GM18507 (cell line): ENCODE data around the gene TAGLN2.

Experiments
- DNase-seq: peaks from one replicate; pipeline ENCODE4 v3.0.0; 2011; ENCODE audit warnings: low read depth; ENCODE audit not compliant: insufficient read length; ENCODE audit errors: extremely low spot score
- FAIRE-seq: peaks from 2 replicates; lab custom pipeline; 2011; peaks lifted over from hg19 to GRCh38; lab: Jason Lieb, UNC

TAGLN2 gene

DNA sequence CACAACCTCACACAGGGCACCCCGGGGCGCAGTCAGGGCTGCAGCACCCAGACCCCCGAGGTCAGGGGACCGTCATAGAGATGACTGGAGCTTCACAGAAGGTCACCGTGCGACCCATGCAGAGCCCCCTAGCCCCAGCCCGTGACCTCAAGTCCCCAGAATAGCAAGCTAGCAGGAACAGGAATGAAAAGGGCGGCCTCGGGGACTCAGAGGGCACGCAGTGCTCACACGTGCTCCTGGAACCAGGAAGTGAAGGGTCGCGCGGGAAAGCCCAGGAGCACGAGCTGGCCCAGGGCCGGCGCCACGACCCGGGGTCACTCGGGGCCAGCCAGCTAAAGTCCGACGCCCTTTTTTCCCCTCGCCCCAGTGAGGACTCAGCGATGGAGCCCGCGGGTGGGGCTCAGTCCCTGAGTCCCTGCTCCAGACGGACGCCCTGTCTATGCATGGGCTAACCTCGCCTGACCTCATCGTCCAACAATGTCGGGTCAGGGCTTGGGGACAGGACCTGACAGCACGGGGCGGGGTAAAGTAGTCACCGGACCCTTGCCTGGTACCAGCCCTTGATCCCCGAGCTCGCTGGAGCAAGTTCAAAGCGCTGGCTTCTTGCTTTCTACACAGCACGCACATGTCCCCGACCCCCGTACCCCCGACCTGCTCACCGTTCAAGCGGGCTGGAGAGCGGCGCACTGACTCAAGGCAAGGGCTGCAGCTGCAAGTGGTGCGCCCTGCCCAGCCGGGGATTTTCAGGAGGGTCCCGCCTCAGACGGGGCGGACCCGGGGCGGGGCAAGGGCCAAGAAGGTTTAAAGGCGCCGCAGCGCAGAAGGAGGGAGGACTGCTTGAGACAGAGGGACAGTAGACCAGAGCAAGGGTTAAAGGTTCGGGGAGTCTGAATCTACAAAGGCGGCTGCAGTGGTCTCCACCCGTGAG, at the start of gene TAGLN2:
TAGLN2 (minus strand) TSS at position 717 of the 928 bp plus-strand sequence. CDS start 4,998 bp downstream, outside the sequence.
- FAIRE-seq (peak; percentile 91), DNase-seq (peak; percentile 89)

DNA sequence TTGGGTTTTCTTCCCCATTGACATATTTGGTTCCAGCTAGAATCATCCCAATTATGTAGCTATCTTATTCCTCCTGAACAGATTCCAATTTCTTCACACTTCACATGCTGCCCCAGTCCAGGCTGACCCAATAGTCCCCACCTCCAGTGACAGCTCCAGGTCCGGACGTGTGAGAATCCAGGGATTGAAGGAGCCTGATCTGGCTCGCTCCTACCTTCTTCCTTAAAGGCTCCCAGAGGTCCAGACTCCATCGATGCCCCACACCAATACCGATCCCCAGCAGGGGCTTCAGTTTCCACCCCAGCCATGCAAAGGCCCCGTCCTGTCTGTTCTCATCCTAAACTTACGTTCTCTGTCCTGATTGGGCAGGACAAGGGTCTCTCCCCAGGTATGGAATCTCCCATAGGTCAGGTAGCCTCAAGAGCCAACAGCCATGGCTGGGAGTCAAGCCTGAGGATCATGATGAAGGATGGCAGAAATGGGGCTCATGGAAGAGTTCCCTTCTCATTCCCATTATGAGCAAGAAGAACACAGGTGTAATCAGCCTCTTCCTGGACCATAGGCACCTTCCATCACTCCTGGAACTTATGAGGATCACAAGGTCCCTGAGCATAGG, 49.2 kb upstream of the TAGLN2 start:
- DNase-seq, result no peak
- no peak for FAIRE-seq

DNA sequence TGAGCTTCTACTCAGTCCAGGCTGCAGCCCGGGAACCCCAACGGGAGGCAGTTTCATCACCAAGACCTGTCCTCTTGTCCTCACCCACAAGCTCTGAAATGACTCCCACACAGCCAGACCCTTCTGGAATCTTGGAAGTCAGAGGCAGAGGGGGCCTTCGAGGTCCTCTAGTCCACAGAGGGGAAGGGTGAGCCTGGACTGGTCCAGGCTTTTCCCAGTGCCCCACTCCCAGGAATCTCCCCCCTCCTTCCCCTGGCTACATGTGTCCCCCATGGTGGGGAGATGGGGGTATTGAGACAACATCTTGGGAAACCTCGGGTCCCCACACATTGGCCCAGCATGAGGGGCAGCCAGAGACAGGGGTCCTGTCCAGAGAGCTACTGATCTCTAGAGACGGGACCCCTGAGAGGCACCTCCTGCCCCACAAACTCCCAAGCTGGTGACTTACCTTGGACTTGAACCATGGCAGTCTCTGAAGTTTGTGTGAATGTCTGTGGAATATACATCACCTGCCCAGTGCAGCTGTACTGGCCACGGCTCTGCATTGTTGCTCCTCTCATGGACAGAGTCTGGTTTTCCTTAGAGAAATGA, 48.1 kb upstream of the TAGLN2 start:
- DNase-seq (no peak), FAIRE-seq (no peak)

DNA sequence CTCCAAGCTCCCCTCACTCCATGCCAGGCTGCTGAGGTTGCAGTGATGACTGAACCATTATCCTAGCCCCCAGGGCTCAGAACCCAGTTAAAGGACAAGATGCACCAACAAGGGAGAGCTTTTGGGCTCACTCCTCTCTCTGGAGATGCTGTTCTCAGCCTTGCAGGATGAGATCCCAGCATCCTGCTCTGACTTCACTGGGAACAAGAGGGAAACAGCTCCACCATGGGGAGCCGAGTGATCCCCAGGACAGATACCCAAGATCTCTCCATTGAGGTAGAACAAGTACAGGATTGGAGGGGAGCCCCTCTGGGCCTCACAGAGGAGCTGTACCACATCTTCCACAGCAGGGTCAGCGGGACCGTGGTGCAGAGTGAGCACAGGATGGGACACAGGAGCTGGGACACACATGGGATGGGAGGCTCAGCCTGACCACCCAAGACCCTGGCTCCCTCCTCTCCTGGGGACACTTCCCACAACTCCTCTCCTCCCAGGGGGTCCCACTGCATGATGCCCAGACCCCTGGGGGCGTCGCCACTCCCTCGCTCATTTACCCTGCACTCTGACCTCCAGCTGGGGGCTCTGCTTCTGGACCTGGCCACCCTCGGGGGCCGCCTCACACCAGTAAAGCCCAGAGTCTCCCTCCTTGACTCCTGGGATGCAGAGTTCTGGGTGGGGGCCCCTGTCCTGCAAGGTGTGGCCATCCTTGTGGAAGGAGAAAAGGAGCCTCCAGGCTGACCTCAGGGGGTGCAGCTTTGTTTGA, 47.3 kb upstream of the TAGLN2 start:
- FAIRE-seq (no peak), DNase-seq (no peak)

DNA sequence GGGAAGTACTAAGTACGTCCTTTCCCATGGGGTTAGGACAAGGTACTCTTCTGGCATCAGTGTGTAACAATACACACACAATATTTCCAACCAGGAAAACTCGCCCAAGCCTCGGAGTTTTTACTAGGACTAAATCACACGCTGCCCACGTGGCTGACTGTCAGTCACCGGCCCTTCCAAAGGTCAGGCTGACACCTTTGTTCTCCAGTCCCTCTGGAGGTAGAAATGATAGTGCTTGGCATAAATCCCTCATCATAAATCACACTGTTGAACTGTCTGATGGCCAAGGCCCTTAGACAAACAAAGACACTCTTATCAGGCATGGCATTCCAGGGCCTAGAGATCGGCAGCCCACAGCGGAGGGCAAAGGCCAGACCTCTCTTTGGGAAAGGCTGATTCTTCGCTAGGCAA, 45.6 kb upstream of the TAGLN2 start:
- FAIRE-seq, result no peak

DNA sequence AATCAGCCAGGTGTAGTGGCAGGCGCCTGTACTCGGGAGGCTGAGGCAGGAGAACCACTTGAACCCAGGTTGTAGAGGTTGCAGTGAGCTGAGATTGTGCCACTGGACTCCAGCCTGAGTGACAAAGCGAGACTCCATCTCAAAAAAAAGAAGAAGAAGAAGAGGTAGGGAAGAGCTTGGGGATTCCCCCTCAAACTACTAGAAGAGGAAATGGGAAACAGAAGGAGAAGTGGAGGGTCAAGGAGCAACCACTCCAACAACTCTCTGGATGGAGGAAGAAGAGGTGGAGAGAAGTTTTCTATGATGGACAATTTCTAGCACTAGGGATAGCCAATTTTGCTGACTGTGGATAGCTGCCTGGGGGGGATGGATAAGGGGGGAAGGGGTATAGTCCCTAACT, 43.6 kb upstream of the TAGLN2 start:
- FAIRE-seq, result no peak
- DNase-seq, result no peak

More for the DNA sequence above, 45.6 kb upstream of the TAGLN2 start:
- DNase-seq, result no peak

DNA sequence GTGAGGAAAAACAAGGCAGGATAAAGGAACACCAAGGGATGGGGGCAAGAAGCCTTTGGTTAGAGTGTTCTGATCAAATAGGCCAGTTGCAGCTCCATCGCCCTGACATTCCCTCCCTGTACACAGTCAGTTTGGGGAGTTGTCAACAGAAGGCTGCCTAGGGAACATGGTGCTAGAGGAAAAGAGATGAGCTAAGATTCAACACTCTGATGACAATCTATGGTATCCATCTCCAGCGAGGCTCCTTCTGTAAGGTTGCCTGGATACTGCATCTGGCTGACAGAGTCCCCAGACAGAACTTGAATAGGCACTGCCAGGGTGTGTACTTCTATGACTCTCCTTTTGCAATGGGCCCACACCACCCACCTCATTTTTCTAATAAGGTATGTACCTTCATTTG, 40.0 kb upstream of the TAGLN2 start:
- FAIRE-seq (no peak), DNase-seq (no peak)

DNA sequence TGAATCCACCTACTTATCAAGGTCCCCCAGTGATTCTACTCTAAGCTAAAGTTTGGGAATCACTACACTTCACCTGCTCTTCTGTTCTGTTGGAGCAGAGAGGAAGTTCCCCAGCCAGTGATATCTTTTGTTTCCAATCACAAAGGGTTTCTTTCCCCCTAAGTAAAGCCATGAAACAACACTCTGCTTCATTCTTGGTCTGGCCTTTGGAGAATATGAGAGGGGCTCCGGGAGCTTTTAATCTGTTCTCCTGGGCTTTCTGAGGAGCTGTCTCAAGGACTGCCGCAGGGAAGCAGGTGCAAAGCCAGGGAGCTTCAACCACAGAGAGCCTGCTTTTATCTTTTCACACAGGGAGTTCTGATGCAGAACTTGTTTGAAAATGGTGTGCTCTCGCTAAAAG, 38.8 kb upstream of the TAGLN2 start:
- no peak for FAIRE-seq

DNA sequence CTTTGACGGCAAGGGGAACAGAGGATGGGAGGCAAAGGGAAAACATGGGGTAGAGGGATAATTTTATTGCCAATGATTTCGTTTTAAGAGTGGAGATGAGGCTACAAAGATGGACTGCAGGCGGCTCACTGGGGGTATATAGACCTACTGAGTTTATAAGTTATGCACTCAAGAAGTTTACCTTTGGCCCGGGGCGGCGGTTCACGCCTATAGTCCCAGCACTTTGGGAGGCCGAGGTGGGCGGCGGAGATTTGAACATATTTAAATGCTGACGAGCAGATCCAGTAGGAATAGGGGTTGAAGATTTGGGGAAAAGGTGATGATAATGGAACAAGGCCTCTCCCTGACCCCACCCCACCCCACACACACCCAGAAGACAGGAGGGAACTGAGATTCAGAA, 36.9 kb upstream of the TAGLN2 start:
- FAIRE-seq, result no peak
- DNase-seq, result no peak

More for the DNA sequence above, 38.8 kb upstream of the TAGLN2 start:
- DNase-seq, result no peak

DNA sequence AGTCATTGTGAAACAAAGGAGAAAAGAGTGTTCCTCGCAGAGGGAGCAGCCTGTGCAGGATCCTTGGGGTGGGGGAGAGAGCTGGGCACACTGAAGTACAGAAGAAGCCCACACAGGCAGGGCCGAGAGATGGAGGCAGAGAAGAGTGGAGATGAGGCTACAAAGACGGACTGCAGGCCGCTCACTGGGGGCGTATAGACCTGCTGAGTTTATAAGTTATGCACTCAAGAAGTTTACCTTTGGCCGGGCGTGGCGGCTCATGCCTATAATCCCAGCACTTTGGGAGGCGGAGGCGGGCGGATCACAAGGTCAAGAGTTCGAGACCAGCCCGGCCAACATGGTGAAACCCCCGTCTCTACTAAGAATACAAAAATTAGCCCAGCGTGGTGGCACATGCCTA, 36.3 kb upstream of the TAGLN2 start:
- DNase-seq (no peak), FAIRE-seq (no peak)

DNA sequence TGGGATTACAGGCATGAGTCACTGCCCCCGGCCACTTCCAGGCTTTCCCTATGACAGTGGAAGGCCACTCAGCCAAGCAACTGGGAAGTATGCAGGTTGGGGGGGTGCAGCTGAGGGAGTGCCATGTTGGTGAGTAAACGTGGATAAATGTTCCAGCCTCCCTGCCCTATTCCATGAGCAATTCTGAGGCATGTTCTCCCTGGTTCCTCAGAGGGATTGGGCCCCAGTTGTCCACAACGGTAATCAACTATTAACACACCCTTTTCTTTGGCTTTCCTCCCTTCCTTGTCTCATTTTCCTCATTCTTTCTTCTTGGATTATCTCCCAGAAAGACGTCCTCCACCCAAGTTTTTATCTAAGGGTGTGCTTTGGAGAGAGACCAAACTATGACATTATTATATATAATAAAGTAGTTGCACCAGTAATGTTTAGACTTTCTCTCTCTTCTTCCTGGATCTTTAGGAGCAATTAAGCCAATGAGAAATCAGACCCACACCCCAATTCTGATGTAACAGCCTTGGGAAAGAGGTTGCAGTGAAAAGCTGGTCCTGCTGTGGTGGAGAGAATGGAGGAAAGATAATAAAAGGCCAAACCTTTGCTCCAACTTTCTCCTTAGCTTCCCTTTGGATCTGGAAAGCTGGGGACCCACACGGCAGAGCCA, 35.5 kb upstream of the TAGLN2 start:
- DNase-seq (no peak), FAIRE-seq (no peak)

DNA sequence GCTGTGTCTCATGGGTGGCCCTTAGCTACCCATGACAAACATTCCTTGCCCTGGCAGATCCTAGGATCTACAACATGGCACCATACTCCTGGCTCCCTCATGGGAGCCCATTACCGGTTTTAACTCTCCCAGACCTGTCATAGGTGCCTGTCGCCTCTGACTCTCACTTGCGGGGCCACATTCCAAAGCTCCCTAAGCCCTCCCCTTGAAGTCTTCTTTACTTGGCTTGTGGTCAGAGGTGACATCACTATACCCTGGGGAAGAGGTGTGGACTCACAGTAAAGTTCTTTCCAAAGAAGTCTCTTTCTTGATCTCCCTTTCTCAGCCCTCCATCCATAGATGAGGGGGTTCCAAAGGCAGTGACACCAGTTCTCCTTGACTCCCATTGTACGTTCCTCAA, 34.1 kb upstream of the TAGLN2 start:
- FAIRE-seq (no peak), DNase-seq (no peak)

DNA sequence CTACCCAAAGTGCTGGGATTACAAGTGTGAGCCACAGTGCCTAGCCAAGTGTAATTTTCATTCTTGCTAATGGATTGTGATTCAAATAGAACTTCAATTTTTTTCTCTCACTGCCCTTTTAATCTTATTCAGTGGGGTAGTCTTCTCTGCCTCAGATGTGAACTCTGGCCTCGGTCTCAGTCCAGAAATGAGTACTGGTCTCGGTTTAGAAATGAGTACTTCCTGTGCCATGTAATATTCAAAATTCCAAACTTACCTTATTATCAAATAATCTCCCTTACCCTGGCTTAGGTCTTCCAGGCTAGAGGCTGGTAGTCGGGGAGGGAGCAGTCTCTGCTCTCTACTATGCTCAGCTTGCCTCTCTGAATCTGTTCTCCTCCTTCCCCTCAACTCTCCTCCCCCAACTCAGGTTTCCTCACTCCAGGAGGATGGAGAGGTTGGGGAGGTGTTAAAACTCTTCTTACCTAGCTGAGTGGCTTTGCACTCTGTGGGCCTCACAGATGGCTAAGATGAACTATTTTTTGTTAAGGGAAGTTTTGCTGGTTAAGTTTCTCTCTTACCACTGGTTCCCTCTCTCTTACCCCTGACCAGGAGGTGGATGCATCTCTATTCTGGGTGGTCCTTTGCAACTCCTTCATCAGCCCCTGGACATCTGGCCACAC, 33.5 kb upstream of the TAGLN2 start:
- FAIRE-seq, result peak; percentile 51
- no peak for DNase-seq

DNA sequence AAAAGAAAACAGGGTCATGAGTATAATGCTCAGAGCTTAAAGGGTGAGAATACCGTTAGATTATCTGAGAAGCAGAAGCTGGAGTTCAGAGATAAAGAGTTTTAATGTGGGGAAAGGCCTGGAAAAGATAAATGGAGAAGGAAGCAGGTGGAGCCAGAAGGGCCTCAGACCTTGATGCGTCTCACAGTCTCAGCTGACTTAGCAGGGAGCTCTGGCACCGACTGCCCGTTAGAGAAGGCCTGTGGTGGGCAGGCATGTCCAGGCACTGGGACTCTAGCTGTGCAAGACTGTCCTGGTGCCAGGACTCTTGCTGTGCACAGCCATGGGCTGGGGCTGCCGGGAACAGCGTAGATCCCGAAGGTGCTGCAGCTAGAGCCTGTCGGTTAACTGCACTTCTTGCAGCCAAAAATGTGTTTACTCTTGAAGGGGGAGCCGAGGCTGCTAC, 32.5 kb upstream of the TAGLN2 start:
- no peak for DNase-seq
- no peak for FAIRE-seq

DNA sequence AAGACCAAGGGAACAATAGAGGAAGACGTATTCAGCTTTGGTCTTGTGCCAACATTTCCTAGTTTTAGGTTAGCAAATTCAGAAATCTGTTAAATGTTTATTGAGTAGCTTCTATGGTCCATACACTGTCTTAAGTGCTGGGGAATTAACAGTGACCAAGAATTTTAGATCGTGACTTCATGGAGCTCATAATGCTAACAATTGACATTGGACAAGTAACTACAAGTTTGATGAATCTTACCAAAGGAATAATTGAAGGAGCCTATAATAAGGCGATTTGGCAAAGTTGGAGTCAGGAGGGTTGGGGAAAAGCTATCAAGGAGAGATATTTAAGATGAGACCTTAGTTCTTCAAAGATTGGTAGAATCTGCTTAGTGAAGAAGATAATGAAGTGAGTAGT, 30.1 kb upstream of the TAGLN2 start:
- no peak for FAIRE-seq
- no peak for DNase-seq

DNA sequence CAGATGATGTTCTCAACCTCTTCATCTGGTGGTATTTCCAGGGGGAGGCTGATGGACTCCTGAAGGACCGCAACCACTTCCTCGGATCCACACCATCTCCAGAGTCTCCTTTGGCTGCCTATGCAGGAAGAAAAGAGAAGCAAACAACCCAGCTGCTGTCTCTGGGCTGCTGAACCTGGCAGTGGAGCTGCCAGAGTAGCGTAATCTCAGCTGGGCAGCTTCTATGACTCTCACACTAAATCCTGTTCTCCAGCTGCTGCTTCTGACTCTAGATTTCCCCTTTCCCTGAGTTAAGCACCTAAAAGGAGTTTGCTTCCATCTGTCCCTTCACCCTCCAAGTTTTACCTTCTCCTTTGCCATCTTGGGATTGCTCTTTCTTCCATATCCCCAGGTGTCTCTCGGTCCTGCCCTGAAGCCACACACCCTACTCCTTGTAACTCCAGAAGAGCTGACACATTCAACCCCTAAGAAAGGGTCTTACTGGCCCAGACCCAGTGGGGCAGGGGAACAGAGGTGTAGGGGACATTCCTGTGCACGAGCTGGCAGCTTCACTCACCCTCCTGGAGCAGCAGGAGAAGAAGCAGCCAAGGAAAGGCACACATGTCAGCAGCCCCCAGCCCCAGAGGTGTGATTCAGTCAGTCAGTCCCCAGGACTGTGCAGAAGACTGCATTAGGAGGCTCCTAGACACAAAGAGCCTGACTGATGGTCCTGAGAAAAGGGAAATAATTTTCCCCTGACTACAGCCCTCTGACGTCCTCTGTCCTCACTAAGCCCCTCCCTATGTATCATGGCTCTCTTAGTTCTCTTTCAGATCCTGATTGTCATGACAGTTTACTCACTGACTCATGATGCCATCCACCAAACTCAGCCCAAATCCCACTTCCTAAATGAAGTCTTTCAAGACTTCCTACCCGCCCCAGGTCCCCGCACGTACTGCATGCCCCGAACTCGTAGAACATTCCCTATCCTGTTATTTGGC, 28.5 kb upstream of the TAGLN2 start, which contains the start of gene SLAMF9:
SLAMF9 (minus strand) TSS at position 702 of the 980 bp plus-strand sequence; CDS start at position 602, 100 bp downstream.
- no peak for FAIRE-seq

DNA sequence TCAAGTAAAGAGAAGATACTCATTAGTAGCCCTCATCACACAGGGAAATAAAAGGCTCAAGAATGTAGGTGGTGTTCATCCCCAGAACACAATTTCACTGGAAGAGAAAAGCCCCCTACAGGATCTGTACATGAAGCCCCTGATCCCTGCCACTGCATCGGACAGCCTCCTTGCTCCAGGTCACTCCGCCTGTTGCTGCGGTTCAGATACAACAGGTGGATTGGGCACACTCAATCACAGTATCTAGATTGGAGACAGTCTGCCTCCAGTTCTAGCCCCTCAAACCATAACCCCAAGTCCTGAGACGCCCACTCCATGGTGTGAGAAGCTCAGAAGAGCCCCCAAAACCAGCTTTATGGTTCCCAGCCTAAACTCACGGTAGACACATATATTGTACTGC, 27.6 kb upstream of the TAGLN2 start:
- no peak for FAIRE-seq
- no peak for DNase-seq

More for the DNA sequence above, 28.5 kb upstream of the TAGLN2 start, which contains the start of gene SLAMF9:
- no peak for DNase-seq
